ENCODE measurements around the gene SERPINB1.
"Not testable (repeated sequence)": the region's sequence is repeated elsewhere in the genome, so short reads cannot be mapped to it uniquely, and the experiment has no call there.

The SERPINB1 gene

GRCh38 chr6:2809015-2809414 lies 32.6 kb downstream of the SERPINB1 start:
- no peak overlapping the region for H3K4me3 ChIP-seq (ENCODE audit: low read depth in 1 of 2, low read length in 2 of 2)
- peaks cover 0 to 4% of the 10 kb centered on the region in 2 donors for H3K4me1 ChIP-seq (ENCODE audit: control insufficient read depth in 1 of 2, insufficient read depth in 2 of 2, low read length in 2 of 2)
- H3K27me3 ChIP-seq (ENCODE audit: low read depth, low read length): no peaks in the 10 kb centered on the region
- H3K9me3 ChIP-seq (ENCODE audit: control insufficient read depth in 1 of 2, low read length in 2 of 2): no peaks in the 10 kb centered on the region
- H3K27ac ChIP-seq (ENCODE audit: low read length): no peak overlapping the region
- H3K36me3 ChIP-seq (ENCODE audit: control insufficient read depth in 1 of 2, insufficient read depth in 2 of 2, low read length in 2 of 2): no peaks in the 10 kb centered on the region

GRCh38 chr6:2807342-2808090 lies 34.1 kb downstream of the SERPINB1 start:
- no peak overlapping the region for H3K27ac ChIP-seq (ENCODE audit: low read length)
- peaks cover 0 to 4% of the 10 kb centered on the region in 2 donors for H3K4me1 ChIP-seq (ENCODE audit: control insufficient read depth in 1 of 2, insufficient read depth in 2 of 2, low read length in 2 of 2)
- no peaks in the 10 kb centered on the region for H3K27me3 ChIP-seq (ENCODE audit: low read depth, low read length)

GRCh38 chr6:2806644-2807043 lies 35.0 kb downstream of the SERPINB1 start:
- Histone ChIP-seq H3K27me3 (ENCODE audit: low read depth, low read length) (no peaks in the 10 kb centered on the region), H3K27ac (ENCODE audit: low read length) (no peak overlapping the region), H3K4me1 (ENCODE audit: control insufficient read depth in 1 of 2, insufficient read depth in 2 of 2, low read length in 2 of 2) (peaks cover 0 to 4% of the 10 kb centered on the region in 2 donors), H3K9me3 (ENCODE audit: control insufficient read depth in 1 of 2, low read length in 2 of 2) (no peaks in the 10 kb centered on the region), H3K36me3 (ENCODE audit: control insufficient read depth in 1 of 2, insufficient read depth in 2 of 2, low read length in 2 of 2) (no peaks in the 10 kb centered on the region), H3K4me3 (ENCODE audit: low read depth in 1 of 2, low read length in 2 of 2) (no peak overlapping the region)

More at GRCh38 chr6:2807342-2808090, 34.1 kb downstream of the SERPINB1 start:
- H3K9me3 ChIP-seq (ENCODE audit: control insufficient read depth in 1 of 2, low read length in 2 of 2): no peaks in the 10 kb centered on the region
- H3K36me3 ChIP-seq (ENCODE audit: control insufficient read depth in 1 of 2, insufficient read depth in 2 of 2, low read length in 2 of 2): no peaks in the 10 kb centered on the region
- H3K4me3 ChIP-seq (ENCODE audit: low read depth in 1 of 2, low read length in 2 of 2): no peak overlapping the region

- Histone ChIP-seq H3K4me3 (ENCODE audit: low read depth in 1 of 2, low read length in 2 of 2) (no peak overlapping the region), H3K27ac (ENCODE audit: low read length) (no peak overlapping the region), H3K36me3 (ENCODE audit: control insufficient read depth in 1 of 2, insufficient read depth in 2 of 2, low read length in 2 of 2) (no peaks in the 10 kb centered on the region), H3K4me1 (ENCODE audit: control insufficient read depth in 1 of 2, insufficient read depth in 2 of 2, low read length in 2 of 2) (no peaks in the 10 kb centered on the region), H3K27me3 (ENCODE audit: low read depth, low read length) (no peaks in the 10 kb centered on the region), H3K9me3 (ENCODE audit: control insufficient read depth in 1 of 2, low read length in 2 of 2) (no peaks in the 10 kb centered on the region)
Observed at GRCh38 chr6:2805031-2805430, 36.6 kb downstream of the SERPINB1 start.

- H3K27ac ChIP-seq (ENCODE audit: low read length): no peak overlapping the region
- no peaks in the 10 kb centered on the region for H3K27me3 ChIP-seq (ENCODE audit: low read depth, low read length)
- no peak overlapping the region for H3K4me3 ChIP-seq (ENCODE audit: low read depth in 1 of 2, low read length in 2 of 2)
- H3K36me3 ChIP-seq (ENCODE audit: control insufficient read depth in 1 of 2, insufficient read depth in 2 of 2, low read length in 2 of 2): no peaks in the 10 kb centered on the region
- H3K4me1 ChIP-seq (ENCODE audit: control insufficient read depth in 1 of 2, insufficient read depth in 2 of 2, low read length in 2 of 2): no peaks in the 10 kb centered on the region
- H3K9me3 ChIP-seq (ENCODE audit: control insufficient read depth in 1 of 2, low read length in 2 of 2): no peaks in the 10 kb centered on the region
Observed at GRCh38 chr6:2804516-2804915, 37.1 kb downstream of the SERPINB1 start.

GRCh38 chr6:2803731-2804429 lies 37.8 kb downstream of the SERPINB1 start:
- Histone ChIP-seq H3K9me3 (ENCODE audit: control insufficient read depth in 1 of 2, low read length in 2 of 2) (no peaks in the 10 kb centered on the region), H3K4me3 (ENCODE audit: low read depth in 1 of 2, low read length in 2 of 2) (no peak overlapping the region), H3K27ac (ENCODE audit: low read length) (no peak overlapping the region), H3K36me3 (ENCODE audit: control insufficient read depth in 1 of 2, insufficient read depth in 2 of 2, low read length in 2 of 2) (no peaks in the 10 kb centered on the region), H3K4me1 (ENCODE audit: control insufficient read depth in 1 of 2, insufficient read depth in 2 of 2, low read length in 2 of 2) (no peaks in the 10 kb centered on the region), H3K27me3 (ENCODE audit: low read depth, low read length) (no peaks in the 10 kb centered on the region)

- Histone ChIP-seq H3K4me3 (ENCODE audit: low read depth in 1 of 2, low read length in 2 of 2) (no peak overlapping the region), H3K27ac (ENCODE audit: low read length) (no peak overlapping the region), H3K9me3 (ENCODE audit: control insufficient read depth in 1 of 2, low read length in 2 of 2) (no peaks in the 10 kb centered on the region), H3K4me1 (ENCODE audit: control insufficient read depth in 1 of 2, insufficient read depth in 2 of 2, low read length in 2 of 2) (no peaks in the 10 kb centered on the region), H3K27me3 (ENCODE audit: low read depth, low read length) (no peaks in the 10 kb centered on the region), H3K36me3 (ENCODE audit: control insufficient read depth in 1 of 2, insufficient read depth in 2 of 2, low read length in 2 of 2) (no peaks in the 10 kb centered on the region)
Observed at GRCh38 chr6:2802521-2803060, 39.1 kb downstream of the SERPINB1 start.

- not testable (repeated sequence) for H3K27me3 ChIP-seq (ENCODE audit: low read depth, low read length); H3K9me3 ChIP-seq (ENCODE audit: control insufficient read depth in 1 of 2, low read length in 2 of 2); H3K36me3 ChIP-seq (ENCODE audit: control insufficient read depth in 1 of 2, insufficient read depth in 2 of 2, low read length in 2 of 2); H3K4me1 ChIP-seq (ENCODE audit: control insufficient read depth in 1 of 2, insufficient read depth in 2 of 2, low read length in 2 of 2); H3K4me3 ChIP-seq (ENCODE audit: low read depth in 1 of 2, low read length in 2 of 2); H3K27ac ChIP-seq (ENCODE audit: low read length)
Observed at GRCh38 chr6:2801687-2802086, 40.0 kb downstream of the SERPINB1 start.

GRCh38 chr6:2800552-2801316 lies 40.9 kb downstream of the SERPINB1 start:
- no peaks in the 10 kb centered on the region for H3K27me3 ChIP-seq (ENCODE audit: low read depth, low read length)
- H3K9me3 ChIP-seq (ENCODE audit: control insufficient read depth in 1 of 2, low read length in 2 of 2): no peaks in the 10 kb centered on the region
- peaks cover 0 to 5% of the 10 kb centered on the region in 2 donors for H3K4me1 ChIP-seq (ENCODE audit: control insufficient read depth in 1 of 2, insufficient read depth in 2 of 2, low read length in 2 of 2)
- H3K36me3 ChIP-seq (ENCODE audit: control insufficient read depth in 1 of 2, insufficient read depth in 2 of 2, low read length in 2 of 2): no peaks in the 10 kb centered on the region
- no peak overlapping the region for H3K4me3 ChIP-seq (ENCODE audit: low read depth in 1 of 2, low read length in 2 of 2)
- H3K27ac ChIP-seq (ENCODE audit: low read length): no peak overlapping the region

GRCh38 chr6:2799936-2800527 lies 41.6 kb downstream of the SERPINB1 start:
- Histone ChIP-seq H3K4me1 (ENCODE audit: control insufficient read depth in 1 of 2, insufficient read depth in 2 of 2, low read length in 2 of 2) (peaks cover 0 to 5% of the 10 kb centered on the region in 2 donors), H3K27me3 (ENCODE audit: low read depth, low read length) (no peaks in the 10 kb centered on the region), H3K27ac (ENCODE audit: low read length) (no peak overlapping the region), H3K4me3 (ENCODE audit: low read depth in 1 of 2, low read length in 2 of 2) (no peak overlapping the region), H3K36me3 (ENCODE audit: control insufficient read depth in 1 of 2, insufficient read depth in 2 of 2, low read length in 2 of 2) (no peaks in the 10 kb centered on the region), H3K9me3 (ENCODE audit: control insufficient read depth in 1 of 2, low read length in 2 of 2) (no peaks in the 10 kb centered on the region)

All from muscle layer of duodenum (tissue), 2 donors.